Myocyte (in vitro differentiated cells): ENCODE measurements around the gene WEE1. TPM values are rescaled to one million over a fixed set of nuclear protein-coding genes. Genes with fewer than 3 reads are reported as not detected.
A peak's percentile ranks its signal among the peaks of the same experiment; 100 is the strongest.
"Not testable (repeated sequence)": the region's sequence is repeated elsewhere in the genome, so short reads cannot be mapped to it uniquely, and the experiment has no call there.

Experiments used
- DNase-seq: peaks from one replicate; pipeline ENCODE4 v3.0.0-alpha.2; 2012; ENCODE audit warnings: low read depth
- total RNA-seq: library from RNA; depleted of rRNA; stranded (reverse); fragments of >200 nt; gene quantifications from 2 replicates; pipeline ENCODE4 v1.2.3, GENCODE V29; 2014

The WEE1 gene
- total RNA-seq, 1 donor from 2014 or later = 37.7 TPM

DNA sequence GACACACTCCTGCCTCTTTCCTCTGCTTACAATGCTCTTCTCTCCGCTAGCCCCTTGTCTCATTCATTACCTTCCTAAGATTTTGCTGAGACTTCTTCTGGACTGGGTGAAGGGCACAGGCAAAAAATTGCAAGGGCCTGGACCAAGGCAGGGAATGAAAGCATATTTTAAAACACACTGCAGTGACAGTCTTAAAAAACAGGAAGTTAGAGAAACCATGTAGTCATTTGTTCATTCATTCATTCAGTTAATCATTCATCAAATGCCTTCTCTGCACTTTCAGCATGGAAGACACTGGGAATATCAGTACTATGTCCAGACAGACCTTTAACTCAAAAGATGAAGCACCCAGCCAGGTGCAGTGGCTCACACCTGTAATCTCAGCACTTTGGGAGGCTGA is 45.5 kb downstream of the WEE1 start:
- no peak for DNase-seq

DNA sequence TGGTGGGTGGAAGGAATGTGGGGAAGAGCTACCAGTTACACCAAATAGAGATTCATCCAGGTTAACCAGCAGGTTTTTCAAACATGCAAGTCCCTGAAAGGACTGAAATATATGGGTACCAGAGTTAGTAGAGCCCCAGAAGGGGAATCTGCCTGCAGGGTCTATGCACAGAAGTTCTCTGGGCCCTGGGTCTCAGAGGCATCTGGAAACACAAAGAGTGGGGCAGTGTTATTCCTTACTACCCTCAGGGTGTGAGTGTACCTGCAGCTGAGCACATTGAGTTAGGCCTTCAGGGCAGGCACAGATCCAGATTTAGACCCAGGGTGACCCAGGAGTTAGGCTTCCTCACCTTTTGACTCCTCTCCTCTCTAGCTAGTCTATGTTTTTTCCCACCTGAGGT is 46.5 kb downstream of the WEE1 start:
- DNase-seq = no peak

DNA sequence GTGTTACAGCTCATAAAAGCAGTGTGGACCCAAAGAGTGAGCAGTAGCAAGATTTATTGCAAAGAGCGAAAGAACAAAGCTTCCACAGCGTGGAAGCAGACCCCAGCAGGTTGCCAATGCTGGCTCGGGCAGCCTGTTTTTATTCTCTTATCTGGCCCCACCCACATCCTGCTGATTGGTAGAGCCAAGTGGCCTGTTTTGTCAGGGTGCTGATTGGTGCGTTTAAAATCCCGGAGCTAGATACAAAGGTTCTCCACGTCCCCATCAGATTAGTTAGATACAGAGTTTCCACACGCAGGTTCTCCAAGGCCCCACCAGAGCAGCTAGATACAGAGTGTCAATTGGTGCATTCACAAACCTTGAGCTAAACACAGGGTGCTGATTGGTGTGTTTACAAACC is 48.9 kb downstream of the WEE1 start:
- DNase-seq = not testable (repeated sequence)

DNA sequence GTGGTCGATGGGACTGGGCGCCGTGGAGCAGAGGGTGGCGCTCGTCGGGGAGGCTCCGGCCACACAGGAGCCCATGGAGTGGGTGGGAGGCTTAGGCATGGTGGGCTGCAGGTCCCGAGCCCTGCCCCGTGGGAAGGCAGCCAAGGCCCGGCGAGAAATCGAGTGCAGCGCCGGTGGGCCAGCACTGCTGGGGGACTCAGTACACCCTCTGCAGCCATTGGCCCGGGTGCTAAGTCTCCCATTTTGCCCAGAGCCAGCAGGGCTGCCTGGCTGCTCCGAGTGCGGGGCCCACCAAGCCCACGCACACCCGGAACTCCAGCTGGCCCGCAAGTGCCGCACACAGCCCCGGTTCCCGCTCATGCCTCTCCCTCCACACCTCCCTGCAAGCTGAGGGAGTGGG is 49.6 kb downstream of the WEE1 start:
- DNase-seq = not testable (repeated sequence)

DNA sequence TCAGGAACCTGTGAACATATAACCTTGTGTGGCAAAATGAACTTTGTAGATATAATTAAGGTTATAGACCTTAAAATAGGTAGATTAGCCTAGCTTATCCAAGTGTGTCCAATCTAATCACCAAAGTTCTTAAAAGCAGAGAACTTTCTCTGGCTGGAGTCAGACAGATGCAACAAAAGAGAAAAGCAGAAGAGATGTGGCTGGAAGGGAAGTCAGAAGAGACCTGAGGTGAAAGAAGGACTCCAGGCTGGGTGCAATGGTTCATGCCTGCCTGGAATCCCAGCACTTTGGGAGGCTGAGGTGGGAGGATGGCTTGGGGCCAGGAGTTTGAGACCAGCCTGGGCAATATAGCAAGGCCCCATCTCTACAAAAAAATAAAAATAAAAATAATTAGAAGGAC is 51.0 kb downstream of the WEE1 start:
- no peak for DNase-seq

DNA sequence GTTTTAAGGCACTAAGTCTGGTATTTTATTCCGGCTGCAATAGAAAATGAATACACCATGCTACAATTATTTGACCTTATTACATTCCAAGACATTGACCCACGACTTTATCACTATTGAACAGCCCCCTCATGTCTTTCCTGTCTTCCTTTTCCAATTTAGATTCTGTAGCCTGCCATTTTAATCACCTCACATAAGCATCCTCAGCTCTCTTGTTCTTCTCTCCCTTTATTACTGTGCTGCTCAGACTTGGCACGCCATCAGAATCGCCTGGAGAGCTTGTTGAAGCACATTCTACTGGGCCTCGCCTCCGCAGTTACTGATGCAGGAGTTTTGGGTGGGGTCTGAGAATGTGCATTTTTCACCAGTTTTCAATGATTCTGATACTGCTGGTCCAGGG is 51.7 kb downstream of the WEE1 start:
- no peak for DNase-seq

DNA sequence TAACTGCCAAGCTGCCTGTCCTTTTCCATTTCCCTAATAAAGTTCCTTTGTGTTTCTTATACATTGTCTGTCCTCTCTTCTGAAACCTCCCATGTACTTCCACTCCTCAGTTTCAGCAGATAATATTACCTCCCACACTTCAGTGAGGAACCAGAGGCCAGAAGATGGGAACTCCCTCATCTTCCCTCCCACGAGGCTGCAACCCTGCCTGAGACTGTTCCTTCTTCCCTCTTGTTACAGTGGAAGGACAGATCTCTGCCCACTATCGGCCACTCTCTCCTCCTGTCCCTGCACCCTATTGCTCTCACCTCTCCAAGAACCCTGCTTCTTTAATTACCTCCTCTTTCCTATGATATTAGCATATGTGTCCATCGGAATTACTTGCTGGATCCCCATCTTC is 52.3 kb downstream of the WEE1 start:
- DNase-seq = no peak

DNA sequence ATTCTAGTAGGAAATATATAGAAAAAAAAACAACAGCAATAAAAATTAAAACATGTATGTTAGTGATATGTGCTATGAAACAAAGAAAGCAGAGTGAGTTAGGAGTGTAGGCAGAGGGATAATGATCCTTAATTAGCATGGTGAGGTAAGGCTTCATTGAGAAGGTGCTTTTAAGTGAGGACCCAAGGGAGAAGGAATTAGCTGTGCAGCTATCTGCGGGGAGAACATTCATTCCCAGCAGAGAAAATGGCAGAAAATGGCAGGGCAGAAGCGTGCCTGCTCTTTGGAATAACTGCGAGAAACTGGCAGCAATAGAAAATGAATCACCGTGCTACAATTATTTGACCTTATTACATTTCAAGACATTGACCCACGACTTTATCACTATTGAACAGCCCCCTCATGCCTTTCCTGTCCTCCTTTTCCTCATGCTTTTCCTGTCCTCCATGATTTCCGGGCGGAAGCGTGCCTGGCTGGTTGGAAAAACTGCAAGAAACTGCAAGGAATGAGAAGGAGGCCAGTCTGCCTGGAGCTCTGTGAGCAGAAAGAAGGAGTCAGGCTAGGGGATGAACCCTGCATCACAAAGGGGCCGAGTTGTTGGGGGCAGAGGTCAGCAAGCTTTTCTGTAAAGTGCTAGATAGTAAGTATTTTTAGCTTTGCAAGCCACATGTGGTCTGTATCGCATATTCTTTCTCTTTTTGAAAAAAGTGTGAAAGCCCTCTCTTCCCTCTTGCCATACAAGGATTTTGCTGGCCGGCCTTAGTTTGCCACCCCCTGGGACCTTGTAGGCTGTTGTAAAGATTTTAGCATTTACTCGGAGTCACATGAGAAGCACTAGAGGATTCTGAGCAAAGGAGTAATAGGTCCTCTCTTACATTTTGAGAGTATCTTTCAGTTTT is 53.3 kb downstream of the WEE1 start:
- peak; percentile 23 for DNase-seq

DNA sequence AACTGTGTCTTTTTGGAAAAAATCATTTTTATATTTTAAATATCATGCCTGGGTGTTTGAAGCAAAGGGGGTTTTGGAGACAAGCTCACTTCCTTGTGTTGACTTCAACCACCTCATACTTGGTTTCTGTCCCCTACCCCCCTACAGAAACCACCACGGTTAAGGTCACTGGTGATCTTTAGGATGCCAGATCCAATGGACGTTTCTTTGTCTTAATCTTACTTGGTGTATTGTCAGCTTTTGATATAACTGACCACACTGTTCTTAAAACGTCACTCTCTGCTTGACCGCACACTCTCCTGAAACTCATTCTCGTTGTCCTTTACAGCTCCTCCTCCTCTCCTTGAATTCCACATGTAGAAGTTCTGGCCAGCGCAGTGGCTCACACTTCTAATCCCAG is 55.6 kb downstream of the WEE1 start:
- DNase-seq = no peak

DNA sequence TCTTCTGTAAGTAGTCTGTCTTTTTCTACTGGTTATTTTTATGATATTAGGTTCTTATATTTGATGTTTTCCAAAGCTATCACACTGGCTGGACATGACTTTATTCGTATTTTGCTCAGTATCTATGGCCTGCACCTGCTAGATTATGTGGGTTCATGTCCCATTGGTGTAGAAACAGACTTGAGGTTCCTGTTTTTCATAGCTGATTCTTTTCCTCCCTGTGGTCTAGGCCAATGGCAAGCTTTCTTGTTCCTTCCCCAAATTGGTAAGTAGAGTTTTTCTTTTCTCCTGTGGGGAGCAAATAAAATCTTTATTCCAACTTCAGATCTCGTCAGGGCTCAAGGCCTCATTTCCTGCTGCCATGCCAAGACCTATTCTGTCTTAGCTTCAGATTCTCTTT is 60.2 kb downstream of the WEE1 start:
- no peak for DNase-seq

DNA sequence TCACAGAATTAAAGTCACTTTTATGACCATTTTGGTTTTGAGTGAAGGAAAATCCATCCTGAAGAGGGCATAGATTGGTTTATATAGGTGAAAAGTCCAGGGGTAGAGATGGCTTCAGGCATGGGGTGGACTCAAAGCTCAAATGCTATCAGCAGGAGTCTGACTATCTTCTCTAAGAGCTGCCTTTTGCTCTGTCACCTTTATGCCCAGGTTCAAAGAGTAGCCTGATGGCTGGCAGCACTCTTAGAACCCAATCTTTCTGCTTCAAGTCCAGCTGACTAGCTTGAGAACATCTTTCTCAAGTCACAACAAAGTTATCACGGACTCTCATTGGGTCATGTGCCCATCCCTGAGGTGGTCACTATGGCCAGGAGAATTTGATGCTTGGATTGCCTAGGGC is 63.2 kb downstream of the WEE1 start:
- DNase-seq = no peak

DNA sequence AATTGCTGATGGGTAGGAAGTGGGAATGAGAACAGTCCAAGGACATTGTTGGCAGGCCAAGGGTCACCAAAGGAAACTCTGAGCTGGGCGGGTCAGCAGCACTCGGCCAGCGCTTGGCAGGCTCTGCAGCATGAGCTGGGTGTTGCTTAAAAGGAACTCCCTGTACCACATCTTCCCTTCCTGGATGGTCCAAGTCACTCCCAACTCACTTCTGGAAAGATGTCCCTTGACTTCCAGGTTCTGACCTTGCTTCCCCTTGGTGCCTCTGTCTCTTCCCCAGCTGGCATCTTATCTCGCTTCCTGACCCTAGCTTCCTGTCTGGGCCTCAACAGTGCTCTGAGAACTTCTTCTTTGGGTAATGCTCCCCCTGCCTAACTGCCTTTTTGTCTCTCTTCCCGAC is 65.6 kb downstream of the WEE1 start:
- DNase-seq = no peak

Other genes starting within 250 kb of the WEE1 start
- 162 and 183 TPM in 2 replicates for gene IPO7, start 189.0 kb upstream of the WEE1 start, total RNA-seq
- gene ZNF143, start 112.7 kb upstream of the WEE1 start, total RNA-seq = 21.0 and 27.9 TPM in 2 replicates
- 14.7 and 23.5 TPM in 2 replicates for gene SWAP70, start 90.4 kb downstream of the WEE1 start, total RNA-seq